Right lobe of liver (tissue), 4 donors: ENCODE data around the gene KHNYN.

Experiments
- POLR2A ChIP-seq: fragments of 450-650 bp; IDR thresholded peaks from one replicate; pipeline ENCODE4 v1.6.1; 2017; ENCODE audit warnings: antibody characterized with exemption, mild to moderate bottlenecking
- TF ChIP-seq, protein P1 (sequence below), 4 donors: fragments of 200-600 bp in 3 of 4; fragments of 450-650 bp in 1 of 4; IDR thresholded peaks; one replicate each; pipeline versions ENCODE4 v1.5.1 to v1.8.0; 2016 to 2022; ENCODE audit warnings: antibody characterized with exemption in 4 of 4, mild to moderate bottlenecking in 2 of 4
- donor health status: DM: no; HTN: no; CAD: no.
- donor health status: DM: no; HTN: no; CAD: no.
- donor health status: DM: no; HTN: yes; CAD: no.

DNA sequence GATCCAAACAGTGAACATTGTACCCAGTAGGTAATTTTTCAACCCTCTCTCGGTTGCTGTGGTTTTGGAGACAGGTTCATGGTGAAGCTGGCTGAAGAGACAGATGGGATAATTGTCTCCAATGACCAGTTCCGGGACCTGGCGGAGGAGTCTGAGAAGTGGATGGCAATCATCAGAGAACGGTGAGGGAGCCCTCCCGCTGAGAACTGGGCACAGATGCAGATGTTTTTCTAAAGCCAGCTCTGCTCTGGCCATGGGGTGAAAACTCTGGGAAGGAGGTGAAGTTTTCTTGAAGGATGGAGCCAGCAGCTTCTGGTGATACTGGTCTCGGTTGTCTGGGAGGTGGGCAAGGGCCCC, 6.2 kb downstream of the KHNYN start:
- no peak for TF ChIP-seq POLR2A
- TF ChIP-seq, protein P1, sequence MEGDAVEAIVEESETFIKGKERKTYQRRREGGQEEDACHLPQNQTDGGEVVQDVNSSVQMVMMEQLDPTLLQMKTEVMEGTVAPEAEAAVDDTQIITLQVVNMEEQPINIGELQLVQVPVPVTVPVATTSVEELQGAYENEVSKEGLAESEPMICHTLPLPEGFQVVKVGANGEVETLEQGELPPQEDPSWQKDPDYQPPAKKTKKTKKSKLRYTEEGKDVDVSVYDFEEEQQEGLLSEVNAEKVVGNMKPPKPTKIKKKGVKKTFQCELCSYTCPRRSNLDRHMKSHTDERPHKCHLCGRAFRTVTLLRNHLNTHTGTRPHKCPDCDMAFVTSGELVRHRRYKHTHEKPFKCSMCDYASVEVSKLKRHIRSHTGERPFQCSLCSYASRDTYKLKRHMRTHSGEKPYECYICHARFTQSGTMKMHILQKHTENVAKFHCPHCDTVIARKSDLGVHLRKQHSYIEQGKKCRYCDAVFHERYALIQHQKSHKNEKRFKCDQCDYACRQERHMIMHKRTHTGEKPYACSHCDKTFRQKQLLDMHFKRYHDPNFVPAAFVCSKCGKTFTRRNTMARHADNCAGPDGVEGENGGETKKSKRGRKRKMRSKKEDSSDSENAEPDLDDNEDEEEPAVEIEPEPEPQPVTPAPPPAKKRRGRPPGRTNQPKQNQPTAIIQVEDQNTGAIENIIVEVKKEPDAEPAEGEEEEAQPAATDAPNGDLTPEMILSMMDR (IDR thresholded peaks at IDR 0.05): no peak
